Keratinocyte (primary cell): ENCODE results near the gene NOX3. TPM values are rescaled to one million over a fixed set of nuclear protein-coding genes. Genes with fewer than 3 reads are reported as not detected.

Experiments
- DNase-seq: peaks from one replicate; pipeline ENCODE4 v3.0.0-alpha.2; 2011; ENCODE audit warnings: low read depth, missing footprints, low spot score
- FAIRE-seq: peaks from 2 replicates; lab custom pipeline; 2011; peaks lifted over from hg19 to GRCh38; lab: Jason Lieb, UNC
- H2AFZ ChIP-seq: 2 replicates; pipeline ENCODE4 v1.6.0; 2012; ENCODE audit warnings: low read length, control low read depth, inconsistent platforms; ENCODE audit not compliant: control insufficient read depth
- H3K27ac ChIP-seq: 2 replicates; pipeline ENCODE4 v1.5.1; 2011; ENCODE audit warnings: low read length; ENCODE audit not compliant: control insufficient read depth, insufficient read depth
- H3K27me3 ChIP-seq: 3 replicates; pipeline ENCODE4 v1.6.0; 2011; ENCODE audit warnings: low read length; ENCODE audit not compliant: control insufficient read depth, insufficient read depth; ENCODE audit errors: extremely low read depth
- H3K36me3 ChIP-seq, 2 experiments: 2 replicates in 1 of 2; 3 replicates in 1 of 2; pipeline ENCODE4 v1.5.1; 2011; ENCODE audit warnings: low read length in 2 of 2, mild to moderate bottlenecking in 1 of 2; ENCODE audit not compliant: control insufficient read depth in 2 of 2, insufficient read depth in 2 of 2; ENCODE audit errors: extremely low read depth in 1 of 2
- H3K4me1 ChIP-seq: 3 replicates; pipeline ENCODE4 v1.5.1; 2011; ENCODE audit warnings: low read length; ENCODE audit not compliant: control insufficient read depth, insufficient read depth; ENCODE audit errors: extremely low read depth
- H3K4me2 ChIP-seq: 3 replicates; pipeline ENCODE4 v1.6.0; 2011; ENCODE audit warnings: low read depth, low read length; ENCODE audit not compliant: control insufficient read depth, insufficient read depth; ENCODE audit errors: extremely low read depth
- H3K4me3 ChIP-seq, 3 experiments: fragments of 200-600 bp in 1 of 3; sonication (generic) in 1 of 3; 2 replicates in 2 of 3; 3 replicates in 1 of 3; pipeline ENCODE4 v1.5.1; 2011 to 2016; ENCODE audit warnings: low read length in 3 of 3, mild to moderate bottlenecking in 3 of 3, control low read depth in 2 of 3, inconsistent platforms in 1 of 3, low read depth in 1 of 3, mixed read lengths in 1 of 3, mixed run types in 1 of 3, moderate library complexity in 1 of 3; ENCODE audit not compliant: control insufficient read depth in 2 of 3, insufficient read depth in 2 of 3; ENCODE audit errors: extremely low read depth in 1 of 3
- H3K79me2 ChIP-seq: 2 replicates; pipeline ENCODE4 v1.6.0; 2012; ENCODE audit warnings: low read length; ENCODE audit not compliant: control insufficient read depth, insufficient read depth
- H3K9ac ChIP-seq: 3 replicates; pipeline ENCODE4 v1.6.0; 2011; ENCODE audit warnings: low read length; ENCODE audit not compliant: control insufficient read depth, insufficient read depth; ENCODE audit errors: extremely low read depth
- H3K9me1 ChIP-seq: 3 replicates; pipeline ENCODE4 v1.6.0; 2011; ENCODE audit warnings: low read length; ENCODE audit not compliant: control insufficient read depth, insufficient read depth; ENCODE audit errors: extremely low read depth
- H3K9me3 ChIP-seq: 2 replicates; pipeline ENCODE4 v1.5.1; 2012; ENCODE audit warnings: low read depth, low read length; ENCODE audit not compliant: control insufficient read depth
- H4K20me1 ChIP-seq: 3 replicates; pipeline ENCODE4 v1.6.0; 2011; ENCODE audit warnings: low read length; ENCODE audit not compliant: control insufficient read depth, insufficient read depth; ENCODE audit errors: extremely low read depth
- EZH2 ChIP-seq: IDR thresholded peaks from one replicate; pipeline ENCODE4 v1.6.1; 2012; ENCODE audit warnings: inconsistent platforms, mild to moderate bottlenecking, low read length, moderate library complexity
- dilution Hi-C: fragments of 300-500 bp; cut with MboI; formaldehyde crosslinking; loops from one replicate; pipeline ENCODE4 v1.7.0; 2020; ENCODE audit warnings: low sequenced_read_pairs; ENCODE audit not compliant: extremely low pct_ligation_motif_present
- polyA plus RNA-seq, 5 experiments: library from polyadenylated mRNA; depleted of rRNA in 3 of 5; stranded (reverse) in 3 of 5; stranded (forward) in 1 of 5; unstranded in 1 of 5; fragments of >200 nt; gene quantifications; 1 replicate in 1 of 5; 2 replicates in 3 of 5; 3 replicates in 1 of 5; pipeline versions ENCODE4 v1.2.1 to v1.2.3, GENCODE V29; 2011 to 2012; ENCODE audit warnings: missing spikeins in 2 of 5, low read depth in 1 of 5, low replicate concordance in 1 of 5
- TF ChIP-seq, protein P1 (sequence below), 3 experiments: IDR thresholded peaks in 1 of 3; conservative IDR thresholded peaks in 1 of 3; optimal IDR thresholded peaks in 1 of 3; 2 replicates in 2 of 3; 3 replicates in 1 of 3; pipeline versions ENCODE3 to v1.5.1; 2011; ENCODE audit warnings: low read length in 3 of 3, mild to moderate bottlenecking in 3 of 3, moderate library complexity in 2 of 3, control low read depth in 1 of 3, inconsistent platforms in 1 of 3; ENCODE audit not compliant: insufficient read depth in 2 of 3; ENCODE audit errors: extremely low read depth in 1 of 3

NOX3 gene
- polyA plus RNA-seq, 1 donor (not counting 4 experiments of a cell fraction or from before 2014, with no cell fraction given): not detected

DNA sequence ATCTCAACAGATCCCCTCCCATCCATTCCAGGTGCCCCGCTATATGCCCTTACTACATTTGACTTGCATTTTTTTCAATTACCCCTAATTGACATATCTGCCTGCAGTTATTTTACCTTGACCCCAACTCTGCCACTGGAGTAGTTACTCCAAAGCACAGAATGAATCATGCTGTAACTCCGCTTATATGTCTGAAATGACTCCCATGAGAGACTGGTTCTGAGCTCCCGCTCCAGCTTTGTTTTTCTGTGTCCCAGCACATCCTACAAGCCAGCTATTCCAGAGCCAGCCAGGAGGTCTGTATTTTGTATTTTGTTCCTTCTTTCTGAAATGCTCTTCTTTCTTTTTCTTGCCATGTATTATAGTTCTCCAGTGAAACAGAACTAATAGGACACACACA is 10.9 kb upstream of the NOX3 start:
- H3K4me1 ChIP-seq: peaks cover 1% of the 10 kb centered on the region
- H3K4me3 ChIP-seq: no peak overlapping the region
- H3K27me3 ChIP-seq: no peaks in the 10 kb centered on the region
- TF ChIP-seq EZH2: no peak
- TF ChIP-seq, protein P1, sequence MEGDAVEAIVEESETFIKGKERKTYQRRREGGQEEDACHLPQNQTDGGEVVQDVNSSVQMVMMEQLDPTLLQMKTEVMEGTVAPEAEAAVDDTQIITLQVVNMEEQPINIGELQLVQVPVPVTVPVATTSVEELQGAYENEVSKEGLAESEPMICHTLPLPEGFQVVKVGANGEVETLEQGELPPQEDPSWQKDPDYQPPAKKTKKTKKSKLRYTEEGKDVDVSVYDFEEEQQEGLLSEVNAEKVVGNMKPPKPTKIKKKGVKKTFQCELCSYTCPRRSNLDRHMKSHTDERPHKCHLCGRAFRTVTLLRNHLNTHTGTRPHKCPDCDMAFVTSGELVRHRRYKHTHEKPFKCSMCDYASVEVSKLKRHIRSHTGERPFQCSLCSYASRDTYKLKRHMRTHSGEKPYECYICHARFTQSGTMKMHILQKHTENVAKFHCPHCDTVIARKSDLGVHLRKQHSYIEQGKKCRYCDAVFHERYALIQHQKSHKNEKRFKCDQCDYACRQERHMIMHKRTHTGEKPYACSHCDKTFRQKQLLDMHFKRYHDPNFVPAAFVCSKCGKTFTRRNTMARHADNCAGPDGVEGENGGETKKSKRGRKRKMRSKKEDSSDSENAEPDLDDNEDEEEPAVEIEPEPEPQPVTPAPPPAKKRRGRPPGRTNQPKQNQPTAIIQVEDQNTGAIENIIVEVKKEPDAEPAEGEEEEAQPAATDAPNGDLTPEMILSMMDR (optimal IDR thresholded peaks at IDR 0.05 in 1 of 3, IDR thresholded peaks at IDR 0.05 in 1 of 3, conservative IDR thresholded peaks at IDR 0.05 in 1 of 3; ENCODE audit: extremely low read depth in 1 of 3, insufficient read depth in 2 of 3, low read length in 3 of 3): no peak
- H3K9ac ChIP-seq: no peak overlapping the region
- no peak for FAIRE-seq
- no peak overlapping the region for H2AFZ ChIP-seq
- H3K36me3 ChIP-seq: no peaks in the 10 kb centered on the region
- H4K20me1 ChIP-seq: no peaks in the 10 kb centered on the region
- H3K79me2 ChIP-seq: no peaks in the 10 kb centered on the region
- no peaks in the 10 kb centered on the region for H3K9me3 ChIP-seq
- H3K9me1 ChIP-seq: no peaks in the 10 kb centered on the region
- H3K4me2 ChIP-seq: no peak overlapping the region
- dilution Hi-C loops: no loop called here
- no peak for DNase-seq
- H3K27ac ChIP-seq: no peak overlapping the region

DNA sequence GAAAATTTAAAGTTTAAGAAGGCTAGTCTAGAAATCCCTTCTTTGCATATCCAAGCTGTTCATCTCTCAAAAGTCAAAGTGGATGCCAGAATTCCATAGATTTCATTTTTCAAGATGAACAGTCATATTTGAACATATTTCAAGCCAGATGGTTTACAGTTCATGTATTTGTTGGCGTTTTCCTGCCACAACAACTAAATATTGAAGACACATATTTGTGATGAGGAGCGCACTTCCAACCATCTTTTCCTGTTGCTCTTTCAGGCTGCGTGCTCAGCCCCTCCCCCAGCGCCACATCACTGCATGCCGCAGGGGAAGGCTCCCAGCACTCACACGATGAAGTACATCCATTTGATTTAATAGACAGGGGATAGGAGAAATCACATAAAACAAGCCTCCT is 5.9 kb upstream of the NOX3 start:
- no peaks in the 10 kb centered on the region for H3K36me3 ChIP-seq
- no peaks in the 10 kb centered on the region for H3K9me1 ChIP-seq
- dilution Hi-C loops: no loop called here
- FAIRE-seq: no peak
- no peak overlapping the region for H3K9ac ChIP-seq
- H4K20me1 ChIP-seq: no peaks in the 10 kb centered on the region
- no peak for DNase-seq
- no peaks in the 10 kb centered on the region for H3K27me3 ChIP-seq
- H3K27ac ChIP-seq: no peak overlapping the region
- H3K4me2 ChIP-seq: no peak overlapping the region
- no peak overlapping the region for H3K4me3 ChIP-seq
- H2AFZ ChIP-seq: peak overlapping the region; percentile 9
- TF ChIP-seq, protein P1 (optimal IDR thresholded peaks at IDR 0.05 in 1 of 3, IDR thresholded peaks at IDR 0.05 in 1 of 3, conservative IDR thresholded peaks at IDR 0.05 in 1 of 3; ENCODE audit: extremely low read depth in 1 of 3, insufficient read depth in 2 of 3, low read length in 3 of 3): no peak
- TF ChIP-seq EZH2: no peak
- H3K9me3 ChIP-seq: no peaks in the 10 kb centered on the region
- no peaks in the 10 kb centered on the region for H3K79me2 ChIP-seq
- H3K4me1 ChIP-seq: peaks cover 3% of the 10 kb centered on the region
